ENCODE data around the gene MRGPRX2.
A peak's percentile ranks its signal among the peaks of the same experiment; 100 is the strongest.

MRGPRX2 gene

DNA sequence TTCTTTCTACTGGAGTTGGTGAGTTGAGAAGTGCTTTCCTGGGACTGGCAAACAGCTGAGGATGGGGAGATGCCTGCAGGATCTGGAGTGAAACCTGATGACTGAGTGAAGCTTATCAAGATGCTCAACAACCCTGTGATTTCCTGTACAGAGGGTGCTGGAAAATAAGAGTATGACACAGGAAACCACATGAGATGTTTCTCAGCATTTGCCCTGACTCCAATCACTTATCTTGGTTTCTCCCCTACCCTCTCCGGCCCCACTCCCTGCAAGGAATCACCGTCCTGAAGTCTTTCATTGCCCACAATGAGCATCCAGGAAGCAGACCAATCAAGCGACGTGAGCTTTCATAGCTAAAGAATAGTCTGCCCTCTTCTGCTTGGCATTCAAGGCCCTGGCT, at the start of gene MRGPRX2:
Gene MRGPRX2, minus strand, starts transcription at position 89 of the 400 bp plus-strand sequence. CDS start 4,315 bp downstream, outside the sequence.
- DNase-seq (ENCODE audit: low read depth), result no peak

GRCh38 chr11:19110295-19110694, 49.8 kb upstream of the MRGPRX2 start:
- DNase-seq (ENCODE audit: low read depth), result no peak

GRCh38 chr11:19107125-19107524, 46.6 kb upstream of the MRGPRX2 start:
- no peak for DNase-seq (ENCODE audit: low read depth)

- DNase-seq (ENCODE audit: low read depth), result no peak
These were observed 44.5 kb upstream of the MRGPRX2 start for GRCh38 chr11:19105011-19105410.

- no peak for DNase-seq (ENCODE audit: low read depth)
These were observed 42.0 kb upstream of the MRGPRX2 start for GRCh38 chr11:19102521-19102900.

DNA sequence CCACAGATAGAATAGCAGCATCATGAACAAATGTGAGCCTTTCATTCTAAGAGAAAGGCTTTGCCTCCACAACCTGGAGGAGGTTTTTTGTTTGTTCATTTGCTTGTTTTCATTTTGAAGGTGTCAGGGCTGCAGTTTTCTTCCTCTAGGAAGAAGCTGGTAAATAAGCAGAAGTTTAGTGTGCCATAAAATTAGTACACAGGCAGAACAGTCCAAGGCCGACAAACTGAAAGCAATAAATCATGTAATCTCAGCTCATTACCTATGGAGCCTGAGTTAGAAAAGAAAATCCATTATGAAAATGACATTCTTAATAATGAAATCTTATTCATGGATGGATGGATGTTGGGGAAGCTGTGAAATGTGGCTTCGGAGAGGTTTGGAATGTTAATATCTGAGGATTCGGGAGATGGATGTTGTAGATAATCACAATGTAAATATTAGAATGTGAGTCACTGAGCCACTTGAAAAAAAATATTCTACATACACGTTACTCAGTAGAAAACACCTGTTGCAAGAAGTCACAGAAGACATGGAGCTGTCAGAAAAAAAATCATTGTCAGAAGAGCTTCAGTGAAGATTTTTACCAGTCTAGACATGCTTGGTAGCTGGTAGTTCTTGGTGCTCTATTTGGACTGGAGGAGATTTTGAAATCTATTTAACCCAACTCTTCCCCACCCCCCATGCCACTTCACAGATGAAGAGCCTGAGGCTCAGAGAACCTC, 41.4 kb upstream of the MRGPRX2 start:
- no peak for DNase-seq (ENCODE audit: low read depth)

GRCh38 chr11:19100885-19101284, 40.4 kb upstream of the MRGPRX2 start:
- DNase-seq (ENCODE audit: low read depth), result no peak

GRCh38 chr11:19099093-19099492, 38.6 kb upstream of the MRGPRX2 start:
- no peak for DNase-seq (ENCODE audit: low read depth)

GRCh38 chr11:19094859-19095258, 34.3 kb upstream of the MRGPRX2 start:
- DNase-seq (ENCODE audit: low read depth), result no peak

DNA sequence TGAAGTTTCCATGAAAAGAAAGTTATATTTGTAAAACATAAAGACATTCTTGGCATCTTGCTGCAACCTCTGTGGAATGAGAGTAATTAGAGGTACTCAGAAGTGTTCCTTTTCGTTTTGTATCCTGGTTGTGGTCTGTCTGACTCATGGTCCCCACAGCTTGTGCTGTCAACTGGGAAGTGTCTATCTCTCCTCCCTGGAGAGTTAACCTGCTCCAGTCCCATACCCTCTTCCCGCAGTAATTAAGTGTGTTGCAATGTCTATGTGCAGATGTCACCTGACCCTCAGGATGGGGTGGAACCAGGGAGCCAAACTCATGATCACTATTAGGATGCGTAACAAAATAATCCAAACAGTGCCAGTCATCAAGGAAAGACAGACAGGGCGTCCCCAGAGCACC, 33.5 kb upstream of the MRGPRX2 start:
- no peak for DNase-seq (ENCODE audit: low read depth)

DNA sequence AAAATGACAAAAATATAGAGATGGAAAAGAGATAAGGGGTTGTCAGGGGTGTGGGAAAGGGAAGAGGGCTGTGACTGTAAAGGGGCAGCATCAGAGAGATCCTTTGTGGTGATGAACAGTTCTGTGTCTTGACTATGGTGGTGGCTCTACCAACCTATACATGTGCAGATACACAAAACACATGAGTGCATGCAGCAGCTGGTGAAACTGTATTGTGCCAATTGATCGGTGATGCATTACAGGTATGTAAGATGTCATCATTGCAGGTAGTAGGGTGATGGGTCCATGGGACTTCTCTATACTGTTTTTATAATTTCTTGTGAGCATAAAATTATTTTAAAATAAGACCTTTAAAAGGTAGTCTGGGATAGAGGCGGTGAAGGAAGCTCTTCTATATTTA, 32.3 kb upstream of the MRGPRX2 start:
- no peak for DNase-seq (ENCODE audit: low read depth)

DNA sequence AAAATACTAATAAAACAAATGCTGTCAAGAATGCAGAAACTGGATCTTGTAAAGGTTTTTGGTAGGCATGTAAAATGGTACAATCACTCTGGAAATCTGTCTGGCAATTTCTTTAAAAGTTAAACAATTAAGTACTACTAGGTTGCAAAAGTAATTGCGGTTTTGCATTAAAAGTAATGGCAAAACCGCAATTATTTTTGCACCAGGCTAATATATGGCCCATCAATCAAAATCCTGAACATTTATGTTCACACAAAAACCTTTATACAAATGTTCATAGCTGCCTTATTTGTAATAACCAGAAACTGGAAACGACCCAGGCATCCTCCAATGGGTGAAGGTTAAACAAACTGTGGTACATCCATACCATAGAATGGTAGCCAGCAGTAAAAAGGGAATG, 31.8 kb upstream of the MRGPRX2 start:
- no peak for DNase-seq (ENCODE audit: low read depth)

DNA sequence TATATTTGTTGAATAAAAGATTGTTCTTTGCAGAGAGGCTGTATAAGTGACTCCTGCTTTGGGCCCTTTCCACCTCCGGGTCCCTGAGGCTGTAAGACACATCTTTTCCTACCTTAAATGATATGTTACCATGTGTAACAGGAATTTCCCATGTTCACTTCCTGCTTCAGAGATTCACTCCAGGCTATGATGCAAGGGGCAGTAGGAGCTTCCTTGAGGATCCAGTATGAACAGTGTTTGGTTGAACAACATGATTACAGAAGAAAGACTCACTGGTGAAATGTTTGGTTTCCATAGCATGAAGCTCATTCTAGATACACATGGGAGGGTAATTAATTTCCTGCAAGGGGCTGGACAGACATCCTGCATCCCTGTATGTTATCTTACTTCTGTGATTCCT, 30.8 kb upstream of the MRGPRX2 start:
- DNase-seq (ENCODE audit: low read depth), result no peak

DNA sequence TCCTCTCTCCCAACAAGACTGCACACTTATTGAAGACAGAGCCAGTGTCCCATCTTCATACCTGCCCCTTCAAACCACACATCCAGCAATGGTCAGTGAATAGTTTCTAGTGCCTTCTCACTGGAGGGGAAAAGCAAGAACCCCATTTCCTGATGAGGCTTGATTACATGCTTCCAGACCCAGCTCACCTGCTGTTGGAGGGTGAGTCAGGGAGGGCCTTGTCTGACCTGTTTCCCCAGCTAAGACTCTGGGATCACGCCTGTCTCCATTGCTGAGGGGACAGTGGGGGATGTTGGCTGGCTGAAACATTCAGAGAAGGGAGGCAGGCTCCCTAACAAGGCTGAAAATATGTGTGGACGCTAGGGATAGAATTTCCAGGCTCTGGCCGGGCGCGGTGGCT, 28.9 kb upstream of the MRGPRX2 start:
- no peak for DNase-seq (ENCODE audit: low read depth)

- DNase-seq (ENCODE audit: low read depth), result no peak
These were observed 28.3 kb upstream of the MRGPRX2 start for GRCh38 chr11:19088791-19089190.

GRCh38 chr11:19087658-19088057, 27.1 kb upstream of the MRGPRX2 start:
- peak; percentile 70 for DNase-seq (ENCODE audit: low read depth)

GRCh38 chr11:19084661-19085315, 24.3 kb upstream of the MRGPRX2 start:
- DNase-seq (ENCODE audit: low read depth), result no peak

- no peak for DNase-seq (ENCODE audit: low read depth)
These were observed 22.6 kb upstream of the MRGPRX2 start for GRCh38 chr11:19083166-19083565.

GRCh38 chr11:19080579-19080993, 20.1 kb upstream of the MRGPRX2 start:
- no peak for DNase-seq (ENCODE audit: low read depth)

- peak; percentile 97 for DNase-seq (ENCODE audit: low read depth)
These were observed 19.3 kb upstream of the MRGPRX2 start for GRCh38 chr11:19079643-19080440.

- DNase-seq (ENCODE audit: low read depth), result no peak
These were observed 17.4 kb upstream of the MRGPRX2 start for GRCh38 chr11:19077965-19078364.

GRCh38 chr11:19076744-19077589, 16.4 kb upstream of the MRGPRX2 start:
- DNase-seq (ENCODE audit: low read depth), result no peak
